PFSK-1 (cell line): ENCODE results near the gene PLOD2.

Experiments used
- FOXP2 ChIP-seq: optimal IDR thresholded peaks from 2 replicates; pipeline ENCODE3; 2011; ENCODE audit warnings: borderline replicate concordance, control low read depth, inconsistent platforms; ENCODE audit not compliant: insufficient read depth; ENCODE audit errors: extremely low read length, extremely low read depth
- POLR2AphosphoS5 ChIP-seq: IDR thresholded peaks from 2 replicates; pipeline ENCODE4 v1.6.1; 2012; ENCODE audit warnings: low read depth, mild to moderate bottlenecking, control low read depth, low read length, moderate library complexity
- SIN3A ChIP-seq: IDR thresholded peaks from 2 replicates; pipeline ENCODE4 v1.6.1; 2012; ENCODE audit warnings: mild to moderate bottlenecking, low read length, moderate library complexity, borderline replicate concordance; ENCODE audit not compliant: insufficient read depth
- TAF1 ChIP-seq: IDR thresholded peaks from 2 replicates; pipeline ENCODE4 v1.6.1; 2012; ENCODE audit warnings: low read length, control low read depth, borderline replicate concordance; ENCODE audit not compliant: insufficient read depth
- TF ChIP-seq, protein P1 (sequence below), 2 experiments: IDR thresholded peaks; 2 replicates each; pipeline versions ENCODE4 v1.6.1 to v1.8.0; 2011 to 2012; ENCODE audit warnings: low read depth in 2 of 2, low read length in 2 of 2, control low read depth in 1 of 2, inconsistent platforms in 1 of 2, mild to moderate bottlenecking in 1 of 2, moderate library complexity in 1 of 2; ENCODE audit not compliant: insufficient read depth in 1 of 2

DNA sequence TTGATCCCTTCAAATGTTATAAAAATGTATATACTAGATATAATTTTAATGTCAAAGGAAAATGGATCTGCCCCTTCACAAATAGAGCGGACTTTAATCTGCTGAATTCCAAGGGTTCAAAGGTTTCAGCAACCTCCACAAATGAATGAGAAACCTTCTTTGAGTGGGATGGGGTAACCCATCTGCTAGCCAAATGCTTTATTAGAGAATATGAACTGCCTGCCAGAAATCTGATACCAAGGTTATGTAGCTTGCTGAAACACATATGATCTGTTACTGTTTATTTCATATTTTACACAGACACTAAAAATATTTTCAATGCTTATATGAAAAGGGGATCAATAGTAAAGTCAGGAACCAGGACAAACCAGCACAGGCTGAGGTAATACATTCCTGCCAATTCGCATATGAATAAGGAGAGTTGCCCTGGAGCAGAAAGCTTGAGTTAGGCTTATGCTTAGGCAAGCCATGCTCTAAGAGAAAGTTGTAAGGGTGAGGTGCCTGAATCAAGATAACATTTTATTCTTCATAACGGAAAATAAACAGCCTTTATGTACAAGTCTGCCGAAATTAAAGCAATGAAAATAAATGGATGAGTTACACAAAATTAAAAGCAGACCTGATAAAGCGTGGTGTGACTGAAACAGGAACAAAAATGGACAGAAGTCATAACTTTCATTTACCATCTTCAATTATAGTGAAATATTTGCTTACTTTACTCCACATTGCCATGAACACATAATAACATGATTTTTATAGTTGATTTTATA is 26.5 kb downstream of the PLOD2 start:
- TF ChIP-seq SIN3A (no peak), POLR2AphosphoS5 (no peak), TAF1 (no peak), FOXP2 (no peak)
- TF ChIP-seq, protein P1, sequence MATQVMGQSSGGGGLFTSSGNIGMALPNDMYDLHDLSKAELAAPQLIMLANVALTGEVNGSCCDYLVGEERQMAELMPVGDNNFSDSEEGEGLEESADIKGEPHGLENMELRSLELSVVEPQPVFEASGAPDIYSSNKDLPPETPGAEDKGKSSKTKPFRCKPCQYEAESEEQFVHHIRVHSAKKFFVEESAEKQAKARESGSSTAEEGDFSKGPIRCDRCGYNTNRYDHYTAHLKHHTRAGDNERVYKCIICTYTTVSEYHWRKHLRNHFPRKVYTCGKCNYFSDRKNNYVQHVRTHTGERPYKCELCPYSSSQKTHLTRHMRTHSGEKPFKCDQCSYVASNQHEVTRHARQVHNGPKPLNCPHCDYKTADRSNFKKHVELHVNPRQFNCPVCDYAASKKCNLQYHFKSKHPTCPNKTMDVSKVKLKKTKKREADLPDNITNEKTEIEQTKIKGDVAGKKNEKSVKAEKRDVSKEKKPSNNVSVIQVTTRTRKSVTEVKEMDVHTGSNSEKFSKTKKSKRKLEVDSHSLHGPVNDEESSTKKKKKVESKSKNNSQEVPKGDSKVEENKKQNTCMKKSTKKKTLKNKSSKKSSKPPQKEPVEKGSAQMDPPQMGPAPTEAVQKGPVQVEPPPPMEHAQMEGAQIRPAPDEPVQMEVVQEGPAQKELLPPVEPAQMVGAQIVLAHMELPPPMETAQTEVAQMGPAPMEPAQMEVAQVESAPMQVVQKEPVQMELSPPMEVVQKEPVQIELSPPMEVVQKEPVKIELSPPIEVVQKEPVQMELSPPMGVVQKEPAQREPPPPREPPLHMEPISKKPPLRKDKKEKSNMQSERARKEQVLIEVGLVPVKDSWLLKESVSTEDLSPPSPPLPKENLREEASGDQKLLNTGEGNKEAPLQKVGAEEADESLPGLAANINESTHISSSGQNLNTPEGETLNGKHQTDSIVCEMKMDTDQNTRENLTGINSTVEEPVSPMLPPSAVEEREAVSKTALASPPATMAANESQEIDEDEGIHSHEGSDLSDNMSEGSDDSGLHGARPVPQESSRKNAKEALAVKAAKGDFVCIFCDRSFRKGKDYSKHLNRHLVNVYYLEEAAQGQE (IDR thresholded peaks at IDR 0.05; ENCODE audit: insufficient read depth in 1 of 2, low read depth in 2 of 2, low read length in 2 of 2): no peak
